ENCODE results near the gene SLC46A1.

The SLC46A1 gene

GRCh38 chr17:28368915-28369683 is 36.9 kb downstream of the SLC46A1 start:
- H3K9me3 ChIP-seq (ENCODE audit: control insufficient read depth, insufficient read depth, low read length): no peaks in the 10 kb centered on the region
- peaks cover 9% of the 10 kb centered on the region for H3F3A ChIP-seq (ENCODE audit: control insufficient read depth, insufficient read depth)
- H3K4me2 ChIP-seq (ENCODE audit: low read length): no peak overlapping the region
- no peaks in the 10 kb centered on the region; the same call in 1 of the 2 replicates for H3K36me3 ChIP-seq (ENCODE audit: control insufficient read depth, low read length)
- no peaks in the 10 kb centered on the region for H3K27me3 ChIP-seq (ENCODE audit: control insufficient read depth, low read length)
- no peaks in the 10 kb centered on the region for H3K9me2 ChIP-seq (replicated peaks; ENCODE audit: control insufficient read depth, low read length)
- peaks cover 15% of the 10 kb centered on the region for H3K79me2 ChIP-seq (ENCODE audit: control insufficient read depth, low read length)
- TF ChIP-seq EZH2phosphoT487 (IDR thresholded peaks at IDR 0.05; ENCODE audit: borderline replicate concordance, low read length) (no peak), CTCF (IDR thresholded peaks at IDR 0.05; ENCODE audit: low read depth, low read length, poor library complexity, severe bottlenecking) (no peak)
- no peak overlapping the region for H3K27ac ChIP-seq (ENCODE audit: low read depth, low read length)
- no peak overlapping the region for H3K4me3 ChIP-seq (ENCODE audit: low read length)
- no peaks in the 10 kb centered on the region for H4K20me1 ChIP-seq (ENCODE audit: control insufficient read depth, insufficient read depth, low read depth, low read length)
- peaks cover 19% of the 10 kb centered on the region for H3K4me1 ChIP-seq (ENCODE audit: control insufficient read depth, low read length)

GRCh38 chr17:28368306-28368831 is 37.6 kb downstream of the SLC46A1 start:
- Histone ChIP-seq H3K36me3 (ENCODE audit: control insufficient read depth, low read length) (peaks cover 2% of the 10 kb centered on the region; the same call in 1 of the 2 replicates), H3K9me3 (ENCODE audit: control insufficient read depth, insufficient read depth, low read length) (no peaks in the 10 kb centered on the region), H3K4me3 (ENCODE audit: low read length) (no peak overlapping the region), H3K4me2 (ENCODE audit: low read length) (no peak overlapping the region), H3K79me2 (ENCODE audit: control insufficient read depth, low read length) (peaks cover 12% of the 10 kb centered on the region), H3K4me1 (ENCODE audit: control insufficient read depth, low read length) (peaks cover 18% of the 10 kb centered on the region), H3F3A (ENCODE audit: control insufficient read depth, insufficient read depth) (peaks cover 9% of the 10 kb centered on the region), H4K20me1 (ENCODE audit: control insufficient read depth, insufficient read depth, low read depth, low read length) (no peaks in the 10 kb centered on the region), H3K27me3 (ENCODE audit: control insufficient read depth, low read length) (no peaks in the 10 kb centered on the region), H3K9me2 (replicated peaks; ENCODE audit: control insufficient read depth, low read length) (no peaks in the 10 kb centered on the region), H3K27ac (ENCODE audit: low read depth, low read length) (no peak overlapping the region)
- no peak for TF ChIP-seq EZH2phosphoT487 (IDR thresholded peaks at IDR 0.05; ENCODE audit: borderline replicate concordance, low read length)
- TF ChIP-seq CTCF (IDR thresholded peaks at IDR 0.05; ENCODE audit: low read depth, low read length, poor library complexity, severe bottlenecking): no peak

- H3K27ac ChIP-seq (ENCODE audit: low read depth, low read length): no peak overlapping the region
- H3K4me1 ChIP-seq (ENCODE audit: control insufficient read depth, low read length): peaks cover 12% of the 10 kb centered on the region
- no peak overlapping the region for H3K4me3 ChIP-seq (ENCODE audit: low read length)
- peaks cover 9% of the 10 kb centered on the region for H3F3A ChIP-seq (ENCODE audit: control insufficient read depth, insufficient read depth)
- H3K79me2 ChIP-seq (ENCODE audit: control insufficient read depth, low read length): peaks cover 6% of the 10 kb centered on the region
- peaks cover 7% of the 10 kb centered on the region; the same call in 1 of the 2 replicates for H3K36me3 ChIP-seq (ENCODE audit: control insufficient read depth, low read length)
- TF ChIP-seq CTCF (IDR thresholded peaks at IDR 0.05; ENCODE audit: low read depth, low read length, poor library complexity, severe bottlenecking): no peak
- H3K9me3 ChIP-seq (ENCODE audit: control insufficient read depth, insufficient read depth, low read length): no peaks in the 10 kb centered on the region
- H3K4me2 ChIP-seq (ENCODE audit: low read length): no peak overlapping the region
- H3K9me2 ChIP-seq (replicated peaks; ENCODE audit: control insufficient read depth, low read length): no peaks in the 10 kb centered on the region
- no peaks in the 10 kb centered on the region for H4K20me1 ChIP-seq (ENCODE audit: control insufficient read depth, insufficient read depth, low read depth, low read length)
- no peaks in the 10 kb centered on the region for H3K27me3 ChIP-seq (ENCODE audit: control insufficient read depth, low read length)
These were observed 38.2 kb downstream of the SLC46A1 start for GRCh38 chr17:28367641-28368305.
